GM23338 (cell line): ENCODE data around the gene ZNF804A.

Experiments
- CREB1 ChIP-seq: fragments of 250-450 bp; sonication (Bioruptor Pico); IDR thresholded peaks from 2 replicates; pipeline ENCODE4 v1.5.0; 2020; ENCODE audit warnings: low read depth, mild to moderate bottlenecking, moderate library complexity
- EZH2 ChIP-seq: fragments of 200-600 bp; sonication (generic); IDR thresholded peaks from one replicate; pipeline ENCODE4 v1.8.0; 2017; ENCODE audit warnings: antibody characterized with exemption, mild to moderate bottlenecking, low read depth; ENCODE audit not compliant: unreplicated experiment
- EZH2phosphoT487 ChIP-seq: fragments of 200-600 bp; sonication (generic); IDR thresholded peaks from one replicate; pipeline ENCODE4 v1.8.1; 2018; ENCODE audit warnings: antibody characterized with exemption; ENCODE audit not compliant: unreplicated experiment
- JUNB ChIP-seq: IDR thresholded peaks from one replicate; pipeline ENCODE4 v1.6.1; 2016; ENCODE audit warnings: antibody characterized with exemption; ENCODE audit not compliant: unreplicated experiment
- NANOG ChIP-seq: IDR thresholded peaks from 2 replicates; pipeline ENCODE4 v1.6.1; 2016; ENCODE audit warnings: antibody characterized with exemption, borderline replicate concordance
- POLR2AphosphoS5 ChIP-seq: IDR thresholded peaks from 2 replicates; pipeline ENCODE4 v1.6.1; 2016; ENCODE audit warnings: antibody characterized with exemption, low read depth
- STAT1 ChIP-seq: IDR thresholded peaks from one replicate; pipeline ENCODE4 v1.6.1; 2016; ENCODE audit warnings: antibody characterized with exemption; ENCODE audit not compliant: unreplicated experiment
- ZNF114 ChIP-seq: fragments of 250-450 bp; sonication (Bioruptor Pico); IDR thresholded peaks from 2 replicates; pipeline ENCODE4 v1.5.0; 2020; ENCODE audit warnings: mild to moderate bottlenecking, moderate library complexity
- ZNF331 ChIP-seq: fragments of 250-450 bp; sonication (Bioruptor Pico); IDR thresholded peaks from 2 replicates; pipeline ENCODE4 v1.5.0; 2020; ENCODE audit warnings: low read depth, mild to moderate bottlenecking, moderate library complexity
- TF ChIP-seq, protein P1 (sequence below), 2 experiments: fragments of 200-600 bp in 1 of 2; sonication (generic) in 1 of 2; conservative IDR thresholded peaks; 2 replicates each; pipeline versions ENCODE4 v1.5.1 to v1.6.1; 2016 to 2017; ENCODE audit warnings: antibody characterized with exemption in 2 of 2, low read depth in 2 of 2, mild to moderate bottlenecking in 2 of 2, moderate library complexity in 1 of 2
- TF ChIP-seq, protein P2 (sequence below): IDR thresholded peaks from 2 replicates; pipeline ENCODE4 v1.6.1; 2016; ENCODE audit warnings: antibody characterized with exemption
- TF ChIP-seq, protein P3 (sequence below): IDR thresholded peaks from one replicate; pipeline ENCODE4 v1.6.1; 2018; ENCODE audit warnings: antibody characterized with exemption; ENCODE audit not compliant: unreplicated experiment
- TF ChIP-seq, protein P4 (sequence below): fragments of 250-450 bp; sonication (Bioruptor Pico); IDR thresholded peaks from 2 replicates; pipeline ENCODE4 v1.5.0; 2020; ENCODE audit warnings: mild to moderate bottlenecking, moderate library complexity

DNA sequence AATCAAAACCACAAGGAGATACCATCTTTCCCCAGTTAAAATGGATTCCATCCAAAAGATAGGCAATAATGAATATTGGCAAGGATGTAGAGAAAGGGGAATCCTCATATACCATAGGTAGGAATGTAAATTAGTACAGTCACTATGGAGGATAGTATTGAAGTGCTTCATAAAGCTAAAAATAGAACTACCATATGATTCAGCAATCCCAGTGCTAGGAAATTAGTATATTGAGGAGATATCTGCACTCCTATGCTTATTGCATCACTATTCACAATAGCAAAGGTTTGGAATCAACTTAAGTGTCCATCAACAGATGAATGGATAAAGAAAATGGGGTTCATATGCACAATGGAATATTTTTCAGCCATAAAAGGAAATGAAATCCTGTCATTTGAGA, 251.2 kb downstream of the ZNF804A start:
- no peak for TF ChIP-seq NANOG
- TF ChIP-seq POLR2AphosphoS5 = no peak
- TF ChIP-seq, protein P1, sequence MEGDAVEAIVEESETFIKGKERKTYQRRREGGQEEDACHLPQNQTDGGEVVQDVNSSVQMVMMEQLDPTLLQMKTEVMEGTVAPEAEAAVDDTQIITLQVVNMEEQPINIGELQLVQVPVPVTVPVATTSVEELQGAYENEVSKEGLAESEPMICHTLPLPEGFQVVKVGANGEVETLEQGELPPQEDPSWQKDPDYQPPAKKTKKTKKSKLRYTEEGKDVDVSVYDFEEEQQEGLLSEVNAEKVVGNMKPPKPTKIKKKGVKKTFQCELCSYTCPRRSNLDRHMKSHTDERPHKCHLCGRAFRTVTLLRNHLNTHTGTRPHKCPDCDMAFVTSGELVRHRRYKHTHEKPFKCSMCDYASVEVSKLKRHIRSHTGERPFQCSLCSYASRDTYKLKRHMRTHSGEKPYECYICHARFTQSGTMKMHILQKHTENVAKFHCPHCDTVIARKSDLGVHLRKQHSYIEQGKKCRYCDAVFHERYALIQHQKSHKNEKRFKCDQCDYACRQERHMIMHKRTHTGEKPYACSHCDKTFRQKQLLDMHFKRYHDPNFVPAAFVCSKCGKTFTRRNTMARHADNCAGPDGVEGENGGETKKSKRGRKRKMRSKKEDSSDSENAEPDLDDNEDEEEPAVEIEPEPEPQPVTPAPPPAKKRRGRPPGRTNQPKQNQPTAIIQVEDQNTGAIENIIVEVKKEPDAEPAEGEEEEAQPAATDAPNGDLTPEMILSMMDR (conservative IDR thresholded peaks at IDR 0.05; ENCODE audit: low read depth in 2 of 2) = no peak
- no peak for TF ChIP-seq JUNB
- no peak for TF ChIP-seq EZH2phosphoT487
- TF ChIP-seq, protein P2, sequence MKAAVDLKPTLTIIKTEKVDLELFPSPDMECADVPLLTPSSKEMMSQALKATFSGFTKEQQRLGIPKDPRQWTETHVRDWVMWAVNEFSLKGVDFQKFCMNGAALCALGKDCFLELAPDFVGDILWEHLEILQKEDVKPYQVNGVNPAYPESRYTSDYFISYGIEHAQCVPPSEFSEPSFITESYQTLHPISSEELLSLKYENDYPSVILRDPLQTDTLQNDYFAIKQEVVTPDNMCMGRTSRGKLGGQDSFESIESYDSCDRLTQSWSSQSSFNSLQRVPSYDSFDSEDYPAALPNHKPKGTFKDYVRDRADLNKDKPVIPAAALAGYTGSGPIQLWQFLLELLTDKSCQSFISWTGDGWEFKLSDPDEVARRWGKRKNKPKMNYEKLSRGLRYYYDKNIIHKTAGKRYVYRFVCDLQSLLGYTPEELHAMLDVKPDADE = no peak
- TF ChIP-seq EZH2 = no peak
- no peak for TF ChIP-seq STAT1
- TF ChIP-seq, protein P3, sequence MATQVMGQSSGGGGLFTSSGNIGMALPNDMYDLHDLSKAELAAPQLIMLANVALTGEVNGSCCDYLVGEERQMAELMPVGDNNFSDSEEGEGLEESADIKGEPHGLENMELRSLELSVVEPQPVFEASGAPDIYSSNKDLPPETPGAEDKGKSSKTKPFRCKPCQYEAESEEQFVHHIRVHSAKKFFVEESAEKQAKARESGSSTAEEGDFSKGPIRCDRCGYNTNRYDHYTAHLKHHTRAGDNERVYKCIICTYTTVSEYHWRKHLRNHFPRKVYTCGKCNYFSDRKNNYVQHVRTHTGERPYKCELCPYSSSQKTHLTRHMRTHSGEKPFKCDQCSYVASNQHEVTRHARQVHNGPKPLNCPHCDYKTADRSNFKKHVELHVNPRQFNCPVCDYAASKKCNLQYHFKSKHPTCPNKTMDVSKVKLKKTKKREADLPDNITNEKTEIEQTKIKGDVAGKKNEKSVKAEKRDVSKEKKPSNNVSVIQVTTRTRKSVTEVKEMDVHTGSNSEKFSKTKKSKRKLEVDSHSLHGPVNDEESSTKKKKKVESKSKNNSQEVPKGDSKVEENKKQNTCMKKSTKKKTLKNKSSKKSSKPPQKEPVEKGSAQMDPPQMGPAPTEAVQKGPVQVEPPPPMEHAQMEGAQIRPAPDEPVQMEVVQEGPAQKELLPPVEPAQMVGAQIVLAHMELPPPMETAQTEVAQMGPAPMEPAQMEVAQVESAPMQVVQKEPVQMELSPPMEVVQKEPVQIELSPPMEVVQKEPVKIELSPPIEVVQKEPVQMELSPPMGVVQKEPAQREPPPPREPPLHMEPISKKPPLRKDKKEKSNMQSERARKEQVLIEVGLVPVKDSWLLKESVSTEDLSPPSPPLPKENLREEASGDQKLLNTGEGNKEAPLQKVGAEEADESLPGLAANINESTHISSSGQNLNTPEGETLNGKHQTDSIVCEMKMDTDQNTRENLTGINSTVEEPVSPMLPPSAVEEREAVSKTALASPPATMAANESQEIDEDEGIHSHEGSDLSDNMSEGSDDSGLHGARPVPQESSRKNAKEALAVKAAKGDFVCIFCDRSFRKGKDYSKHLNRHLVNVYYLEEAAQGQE = no peak
- no peak for TF ChIP-seq CREB1 (CRISPR knock-in tag)
- TF ChIP-seq, protein P4, sequence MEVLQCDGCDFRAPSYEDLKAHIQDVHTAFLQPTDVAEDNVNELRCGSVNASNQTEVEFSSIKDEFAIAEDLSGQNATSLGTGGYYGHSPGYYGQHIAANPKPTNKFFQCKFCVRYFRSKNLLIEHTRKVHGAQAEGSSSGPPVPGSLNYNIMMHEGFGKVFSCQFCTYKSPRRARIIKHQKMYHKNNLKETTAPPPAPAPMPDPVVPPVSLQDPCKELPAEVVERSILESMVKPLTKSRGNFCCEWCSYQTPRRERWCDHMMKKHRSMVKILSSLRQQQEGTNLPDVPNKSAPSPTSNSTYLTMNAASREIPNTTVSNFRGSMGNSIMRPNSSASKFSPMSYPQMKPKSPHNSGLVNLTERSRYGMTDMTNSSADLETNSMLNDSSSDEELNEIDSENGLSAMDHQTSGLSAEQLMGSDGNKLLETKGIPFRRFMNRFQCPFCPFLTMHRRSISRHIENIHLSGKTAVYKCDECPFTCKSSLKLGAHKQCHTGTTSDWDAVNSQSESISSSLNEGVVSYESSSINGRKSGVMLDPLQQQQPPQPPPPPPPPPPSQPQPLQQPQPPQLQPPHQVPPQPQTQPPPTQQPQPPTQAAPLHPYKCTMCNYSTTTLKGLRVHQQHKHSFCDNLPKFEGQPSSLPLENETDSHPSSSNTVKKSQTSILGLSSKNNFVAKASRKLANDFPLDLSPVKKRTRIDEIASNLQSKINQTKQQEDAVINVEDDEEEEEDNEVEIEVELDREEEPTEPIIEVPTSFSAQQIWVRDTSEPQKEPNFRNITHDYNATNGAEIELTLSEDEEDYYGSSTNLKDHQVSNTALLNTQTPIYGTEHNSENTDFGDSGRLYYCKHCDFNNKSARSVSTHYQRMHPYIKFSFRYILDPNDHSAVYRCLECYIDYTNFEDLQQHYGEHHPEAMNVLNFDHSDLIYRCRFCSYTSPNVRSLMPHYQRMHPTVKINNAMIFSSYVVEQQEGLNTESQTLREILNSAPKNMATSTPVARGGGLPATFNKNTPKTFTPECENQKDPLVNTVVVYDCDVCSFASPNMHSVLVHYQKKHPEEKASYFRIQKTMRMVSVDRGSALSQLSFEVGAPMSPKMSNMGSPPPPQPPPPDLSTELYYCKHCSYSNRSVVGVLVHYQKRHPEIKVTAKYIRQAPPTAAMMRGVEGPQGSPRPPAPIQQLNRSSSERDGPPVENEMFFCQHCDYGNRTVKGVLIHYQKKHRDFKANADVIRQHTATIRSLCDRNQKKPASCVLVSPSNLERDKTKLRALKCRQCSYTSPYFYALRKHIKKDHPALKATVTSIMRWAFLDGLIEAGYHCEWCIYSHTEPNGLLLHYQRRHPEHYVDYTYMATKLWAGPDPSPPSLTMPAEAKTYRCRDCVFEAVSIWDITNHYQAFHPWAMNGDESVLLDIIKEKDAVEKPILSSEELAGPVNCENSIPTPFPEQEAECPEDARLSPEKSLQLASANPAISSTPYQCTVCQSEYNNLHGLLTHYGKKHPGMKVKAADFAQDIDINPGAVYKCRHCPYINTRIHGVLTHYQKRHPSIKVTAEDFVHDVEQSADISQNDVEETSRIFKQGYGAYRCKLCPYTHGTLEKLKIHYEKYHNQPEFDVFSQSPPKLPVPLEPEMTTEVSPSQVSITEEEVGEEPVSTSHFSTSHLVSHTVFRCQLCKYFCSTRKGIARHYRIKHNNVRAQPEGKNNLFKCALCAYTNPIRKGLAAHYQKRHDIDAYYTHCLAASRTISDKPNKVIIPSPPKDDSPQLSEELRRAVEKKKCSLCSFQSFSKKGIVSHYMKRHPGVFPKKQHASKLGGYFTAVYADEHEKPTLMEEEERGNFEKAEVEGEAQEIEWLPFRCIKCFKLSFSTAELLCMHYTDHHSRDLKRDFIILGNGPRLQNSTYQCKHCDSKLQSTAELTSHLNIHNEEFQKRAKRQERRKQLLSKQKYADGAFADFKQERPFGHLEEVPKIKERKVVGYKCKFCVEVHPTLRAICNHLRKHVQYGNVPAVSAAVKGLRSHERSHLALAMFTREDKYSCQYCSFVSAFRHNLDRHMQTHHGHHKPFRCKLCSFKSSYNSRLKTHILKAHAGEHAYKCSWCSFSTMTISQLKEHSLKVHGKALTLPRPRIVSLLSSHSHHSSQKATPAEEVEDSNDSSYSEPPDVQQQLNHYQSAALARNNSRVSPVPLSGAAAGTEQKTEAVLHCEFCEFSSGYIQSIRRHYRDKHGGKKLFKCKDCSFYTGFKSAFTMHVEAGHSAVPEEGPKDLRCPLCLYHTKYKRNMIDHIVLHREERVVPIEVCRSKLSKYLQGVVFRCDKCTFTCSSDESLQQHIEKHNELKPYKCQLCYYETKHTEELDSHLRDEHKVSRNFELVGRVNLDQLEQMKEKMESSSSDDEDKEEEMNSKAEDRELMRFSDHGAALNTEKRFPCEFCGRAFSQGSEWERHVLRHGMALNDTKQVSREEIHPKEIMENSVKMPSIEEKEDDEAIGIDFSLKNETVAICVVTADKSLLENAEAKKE = no peak
- TF ChIP-seq ZNF331 (CRISPR knock-in tag) = no peak
- TF ChIP-seq ZNF114 (CRISPR knock-in tag) = no peak
